Hematopoietic multipotent progenitor cell treated with erythropoietin and hydrocortisone succinate and interleukin-3 and kit ligand, for 15 days (in vitro differentiated cells): Measurements from ENCODE around the gene ATP11A.

Experiments
- DNase-seq: peaks from one replicate; pipeline ENCODE4 v3.0.0-alpha.2; 2015; ENCODE audit warnings: low spot score

Gene ATP11A

GRCh38 chr13:112894673-112895481 lies 205.0 kb downstream of the ATP11A start:
- no peak for DNase-seq

- DNase-seq: no peak
Observed at GRCh38 chr13:112895521-112896465, 206.0 kb downstream of the ATP11A start.

GRCh38 chr13:112896736-112897602 lies 207.1 kb downstream of the ATP11A start:
- DNase-seq: no peak

GRCh38 chr13:112897603-112897955 lies 207.7 kb downstream of the ATP11A start:
- no peak for DNase-seq

- no peak for DNase-seq
Observed at GRCh38 chr13:112897956-112898620, 208.2 kb downstream of the ATP11A start.

GRCh38 chr13:112898621-112899280 lies 208.9 kb downstream of the ATP11A start:
- DNase-seq: no peak

- no peak for DNase-seq
Observed at GRCh38 chr13:112899281-112900225, 209.7 kb downstream of the ATP11A start.

- no peak for DNase-seq
Observed at GRCh38 chr13:112900226-112900600, 210.4 kb downstream of the ATP11A start.

GRCh38 chr13:112900691-112901091 lies 210.9 kb downstream of the ATP11A start:
- DNase-seq: no peak

- DNase-seq: no peak
Observed at GRCh38 chr13:112902101-112902651, 212.3 kb downstream of the ATP11A start.

GRCh38 chr13:112902669-112903068 lies 212.8 kb downstream of the ATP11A start:
- DNase-seq: no peak

- no peak for DNase-seq
Observed at GRCh38 chr13:112903071-112903577, 213.3 kb downstream of the ATP11A start.

GRCh38 chr13:112903606-112904195 lies 213.9 kb downstream of the ATP11A start:
- DNase-seq: no peak

GRCh38 chr13:112904436-112904960 lies 214.7 kb downstream of the ATP11A start:
- no peak for DNase-seq

- no peak for DNase-seq
Observed at GRCh38 chr13:112905086-112905485, 215.2 kb downstream of the ATP11A start.

GRCh38 chr13:112905619-112905989 lies 215.8 kb downstream of the ATP11A start:
- no peak for DNase-seq

GRCh38 chr13:112905990-112906641 lies 216.3 kb downstream of the ATP11A start:
- no peak for DNase-seq

GRCh38 chr13:112907286-112907685 lies 217.4 kb downstream of the ATP11A start:
- no peak for DNase-seq
